K562 (cell line): ENCODE measurements around the gene DUSP28. TPM values are rescaled to one million over a fixed set of nuclear protein-coding genes. Genes with fewer than 3 reads are reported as not detected.
A peak's percentile ranks its signal among the peaks of the same experiment; 100 is the strongest.

ENCODE experiments used
- ARHGAP35 ChIP-seq: fragments of 450-650 bp; IDR thresholded peaks from 2 replicates; pipeline ENCODE4 v1.6.1; 2018; ENCODE audit not compliant: partially characterized antibody
- BACH1 ChIP-seq: fragments of 200-800 bp; sonication (Bioruptor generic); IDR thresholded peaks from 2 replicates; pipeline ENCODE4 v1.6.1; 2016; ENCODE audit warnings: missing genetic modification characterization, missing compliant biosample characterization
- GTF2E2 ChIP-seq: fragments of 200-800 bp; sonication (Bioruptor generic); IDR thresholded peaks from 2 replicates; pipeline ENCODE4 v1.6.1; 2016; ENCODE audit warnings: missing genetic modification characterization, missing compliant biosample characterization
- HDAC3 ChIP-seq: fragments of 450-650 bp; IDR thresholded peaks from 2 replicates; pipeline ENCODE4 v1.6.1; 2018; ENCODE audit warnings: borderline replicate concordance, mild to moderate bottlenecking, moderate library complexity; ENCODE audit not compliant: partially characterized antibody
- KHSRP ChIP-seq: fragments of 450-650 bp; IDR thresholded peaks from 2 replicates; pipeline ENCODE4 v1.6.1; 2017
- NBN ChIP-seq: fragments of 450-650 bp; IDR thresholded peaks from 2 replicates; pipeline ENCODE4 v1.6.1; 2016; ENCODE audit warnings: low read depth, mild to moderate bottlenecking
- NFE2 ChIP-seq: IDR thresholded peaks from 2 replicates; pipeline ENCODE4 v1.6.1; 2014; ENCODE audit warnings: antibody characterized with exemption, low read depth
- NR1H2 ChIP-seq: sonication (generic); formaldehyde crosslinking; IDR thresholded peaks from 2 replicates; pipeline ENCODE4 v1.4.0; 2020; ENCODE audit warnings: mild to moderate bottlenecking, missing genetic modification reagents
- NR2F6 ChIP-seq: fragments of 450-650 bp; formaldehyde crosslinking; IDR thresholded peaks from 2 replicates; pipeline ENCODE4 v1.4.0; 2020; ENCODE audit warnings: mild to moderate bottlenecking
- NRF1 ChIP-seq, 2 experiments: fragments of 450-650 bp; IDR thresholded peaks in 1 of 2; conservative IDR thresholded peaks in 1 of 2; 2 replicates each; pipeline ENCODE4 v1.6.1; 2014; ENCODE audit warnings: mild to moderate bottlenecking in 2 of 2
- POLR2A ChIP-seq: fragments of 450-650 bp; conservative IDR thresholded peaks from 2 replicates; pipeline ENCODE4 v1.6.1; 2016
- SMAD3 ChIP-seq: fragments of 450-650 bp; formaldehyde crosslinking; conservative IDR thresholded peaks from 2 replicates; pipeline ENCODE4 v1.4.0; 2020; ENCODE audit warnings: mild to moderate bottlenecking
- SMAD4 ChIP-seq: fragments of 250-450 bp; sonication (Bioruptor Pico); conservative IDR thresholded peaks from 2 replicates; pipeline ENCODE4 v1.8.0; 2021; ENCODE audit warnings: inconsistent platforms, mild to moderate bottlenecking, moderate library complexity
- ZNF586 ChIP-seq: fragments of 450-650 bp; formaldehyde crosslinking; conservative IDR thresholded peaks from 2 replicates; pipeline ENCODE4 v1.4.0; 2020; ENCODE audit warnings: mild to moderate bottlenecking, moderate library complexity
- polyA plus RNA-seq, 8 experiments: library from polyadenylated mRNA; depleted of rRNA in 4 of 8; stranded (reverse) in 5 of 8; unstranded in 3 of 8; fragments of >200 nt; fragmentation: Nextera tagmentation in 2 of 8; fragmentation: Illumina TruSeq in 1 of 8; extraction: Ambion mirVana in 2 of 8; extraction: Trizol in 1 of 8; gene quantifications; 2 replicates each; pipeline versions ENCODE4 v1.2.1 to v1.2.3, GENCODE V29; 2011 to 2014; ENCODE audit warnings: inconsistent platforms in 1 of 8, missing spikeins in 1 of 8
- total RNA-seq, 7 experiments: library from RNA; depleted of rRNA in 6 of 7; stranded (reverse); fragments of >200 nt in 6 of 7; fragmentation: Illumina TruSeq in 2 of 7; extraction: Trizol in 2 of 7; gene quantifications; 2 replicates each; pipeline versions ENCODE4 v1.2.1 to v1.2.3, GENCODE V29; 2011 to 2021; ENCODE audit warnings: low replicate concordance in 1 of 7
- TF ChIP-seq, protein P1 (sequence below): sonication (generic); formaldehyde crosslinking; IDR thresholded peaks from 2 replicates; pipeline ENCODE4 v1.8.1; 2022; ENCODE audit warnings: missing genetic modification reagents
- TF ChIP-seq, protein P2 (sequence below): fragments of 450-650 bp; formaldehyde crosslinking; IDR thresholded peaks from 2 replicates; pipeline ENCODE4 v1.4.0; 2020; ENCODE audit warnings: mild to moderate bottlenecking, moderate library complexity
- TF ChIP-seq, protein P3 (sequence below): fragments of 450-650 bp; IDR thresholded peaks from 2 replicates; pipeline ENCODE4 v1.6.1; 2016; ENCODE audit warnings: antibody characterized with exemption
- TF ChIP-seq, protein P4 (sequence below): sonication (generic); formaldehyde crosslinking; IDR thresholded peaks from 2 replicates; pipeline ENCODE4 v1.8.1; 2023; ENCODE audit warnings: mild to moderate bottlenecking, missing genetic modification reagents
- TF ChIP-seq, protein P5 (sequence below): IDR thresholded peaks from 2 replicates; pipeline ENCODE4 v1.6.1; 2011; ENCODE audit warnings: borderline replicate concordance, low read depth, mild to moderate bottlenecking, moderate library complexity, low read length; ENCODE audit not compliant: insufficient read depth, poor library complexity, severe bottlenecking

Gene DUSP28
- total and polyA plus RNA-seq, 9 of the 15 experiments (the other 6 are each of a cell fraction or from before 2014, with no cell fraction given): 2.8 to 8.1 (median 4.2) TPM

DNA sequence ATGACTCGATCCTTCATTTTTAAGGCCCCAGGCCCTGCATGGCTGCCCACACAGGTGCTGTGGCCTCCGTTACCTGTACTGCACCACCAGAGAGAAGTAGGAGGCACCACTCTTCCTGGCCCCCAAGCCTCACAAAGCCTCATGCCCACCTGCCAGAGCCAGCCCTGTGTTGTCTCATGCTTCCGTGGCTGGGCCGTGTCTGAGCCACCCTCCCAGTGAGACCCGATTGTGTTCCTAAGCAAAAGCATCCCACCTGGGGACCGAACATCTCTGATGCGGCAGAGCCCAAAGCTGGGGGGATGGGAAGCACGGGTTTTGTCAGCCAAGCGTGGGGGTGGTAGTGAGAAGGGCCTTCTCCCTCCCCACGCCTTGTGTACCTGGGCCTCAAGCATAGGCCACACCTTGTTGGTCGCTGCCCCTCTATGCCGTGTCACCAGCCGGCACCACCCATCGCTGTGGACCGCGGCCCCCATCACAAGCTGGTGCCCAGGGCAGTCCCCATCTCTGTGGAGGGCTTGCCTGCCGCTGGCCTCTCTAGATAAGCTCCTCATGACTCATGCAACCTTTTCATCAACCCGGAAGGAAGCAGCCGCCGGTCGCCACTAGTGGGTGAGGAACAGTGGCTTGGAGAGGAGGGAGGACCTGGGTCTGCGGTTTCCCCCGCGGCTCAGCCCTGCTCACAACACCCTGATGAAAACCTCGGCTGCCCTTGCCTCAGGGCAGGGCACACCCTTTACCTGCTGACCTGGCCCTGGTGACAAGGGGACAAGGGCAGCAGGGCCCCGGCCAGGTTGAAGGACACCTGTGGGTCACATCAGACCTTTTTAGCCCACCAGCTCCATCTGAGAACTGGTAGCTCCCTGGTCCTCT is 5.4 kb downstream of the DUSP28 start (continued):
- TF ChIP-seq, protein P1, sequence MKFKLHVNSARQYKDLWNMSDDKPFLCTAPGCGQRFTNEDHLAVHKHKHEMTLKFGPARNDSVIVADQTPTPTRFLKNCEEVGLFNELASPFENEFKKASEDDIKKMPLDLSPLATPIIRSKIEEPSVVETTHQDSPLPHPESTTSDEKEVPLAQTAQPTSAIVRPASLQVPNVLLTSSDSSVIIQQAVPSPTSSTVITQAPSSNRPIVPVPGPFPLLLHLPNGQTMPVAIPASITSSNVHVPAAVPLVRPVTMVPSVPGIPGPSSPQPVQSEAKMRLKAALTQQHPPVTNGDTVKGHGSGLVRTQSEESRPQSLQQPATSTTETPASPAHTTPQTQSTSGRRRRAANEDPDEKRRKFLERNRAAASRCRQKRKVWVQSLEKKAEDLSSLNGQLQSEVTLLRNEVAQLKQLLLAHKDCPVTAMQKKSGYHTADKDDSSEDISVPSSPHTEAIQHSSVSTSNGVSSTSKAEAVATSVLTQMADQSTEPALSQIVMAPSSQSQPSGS: no peak
- peak; percentile 76 for TF ChIP-seq SMAD4 (CRISPR knock-in tag)
- TF ChIP-seq, protein P2, sequence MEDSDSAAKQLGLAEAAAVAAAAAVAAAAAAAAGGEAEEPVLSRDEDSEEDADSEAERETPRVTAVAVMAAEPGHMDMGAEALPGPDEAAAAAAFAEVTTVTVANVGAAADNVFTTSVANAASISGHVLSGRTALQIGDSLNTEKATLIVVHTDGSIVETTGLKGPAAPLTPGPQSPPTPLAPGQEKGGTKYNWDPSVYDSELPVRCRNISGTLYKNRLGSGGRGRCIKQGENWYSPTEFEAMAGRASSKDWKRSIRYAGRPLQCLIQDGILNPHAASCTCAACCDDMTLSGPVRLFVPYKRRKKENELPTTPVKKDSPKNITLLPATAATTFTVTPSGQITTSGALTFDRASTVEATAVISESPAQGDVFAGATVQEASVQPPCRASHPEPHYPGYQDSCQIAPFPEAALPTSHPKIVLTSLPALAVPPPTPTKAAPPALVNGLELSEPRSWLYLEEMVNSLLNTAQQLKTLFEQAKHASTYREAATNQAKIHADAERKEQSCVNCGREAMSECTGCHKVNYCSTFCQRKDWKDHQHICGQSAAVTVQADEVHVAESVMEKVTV: no peak; the same call in 1 of the 2 replicates
- no peak for TF ChIP-seq GTF2E2 (tag)
- peak; percentile 41 to 52; a peak in 3 of 4 replicates for TF ChIP-seq NRF1 (conservative IDR thresholded peaks at IDR 0.05 in 1 of 2, IDR thresholded peaks at IDR 0.05 in 1 of 2)
- TF ChIP-seq ARHGAP35: no peak
- TF ChIP-seq POLR2A: peak; percentile 73
- TF ChIP-seq, protein P3, sequence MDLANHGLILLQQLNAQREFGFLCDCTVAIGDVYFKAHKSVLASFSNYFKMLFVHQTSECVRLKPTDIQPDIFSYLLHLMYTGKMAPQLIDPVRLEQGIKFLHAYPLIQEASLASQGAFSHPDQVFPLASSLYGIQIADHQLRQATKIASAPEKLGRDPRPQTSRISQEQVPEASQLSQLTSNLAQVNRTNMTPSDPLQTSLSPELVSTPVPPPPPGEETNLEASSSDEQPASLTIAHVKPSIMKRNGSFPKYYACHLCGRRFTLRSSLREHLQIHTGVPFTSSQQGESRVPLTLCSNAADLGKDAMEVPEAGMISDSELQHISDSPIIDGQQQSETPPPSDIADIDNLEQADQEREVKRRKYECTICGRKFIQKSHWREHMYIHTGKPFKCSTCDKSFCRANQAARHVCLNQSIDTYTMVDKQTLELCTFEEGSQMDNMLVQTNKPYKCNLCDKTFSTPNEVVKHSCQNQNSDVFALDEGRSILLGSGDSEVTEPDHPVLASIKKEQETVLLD: no peak; the same call in 1 of the 2 replicates
- TF ChIP-seq SMAD3 (CRISPR knock-in tag): no peak
- TF ChIP-seq KHSRP: no peak
- TF ChIP-seq, protein P4, sequence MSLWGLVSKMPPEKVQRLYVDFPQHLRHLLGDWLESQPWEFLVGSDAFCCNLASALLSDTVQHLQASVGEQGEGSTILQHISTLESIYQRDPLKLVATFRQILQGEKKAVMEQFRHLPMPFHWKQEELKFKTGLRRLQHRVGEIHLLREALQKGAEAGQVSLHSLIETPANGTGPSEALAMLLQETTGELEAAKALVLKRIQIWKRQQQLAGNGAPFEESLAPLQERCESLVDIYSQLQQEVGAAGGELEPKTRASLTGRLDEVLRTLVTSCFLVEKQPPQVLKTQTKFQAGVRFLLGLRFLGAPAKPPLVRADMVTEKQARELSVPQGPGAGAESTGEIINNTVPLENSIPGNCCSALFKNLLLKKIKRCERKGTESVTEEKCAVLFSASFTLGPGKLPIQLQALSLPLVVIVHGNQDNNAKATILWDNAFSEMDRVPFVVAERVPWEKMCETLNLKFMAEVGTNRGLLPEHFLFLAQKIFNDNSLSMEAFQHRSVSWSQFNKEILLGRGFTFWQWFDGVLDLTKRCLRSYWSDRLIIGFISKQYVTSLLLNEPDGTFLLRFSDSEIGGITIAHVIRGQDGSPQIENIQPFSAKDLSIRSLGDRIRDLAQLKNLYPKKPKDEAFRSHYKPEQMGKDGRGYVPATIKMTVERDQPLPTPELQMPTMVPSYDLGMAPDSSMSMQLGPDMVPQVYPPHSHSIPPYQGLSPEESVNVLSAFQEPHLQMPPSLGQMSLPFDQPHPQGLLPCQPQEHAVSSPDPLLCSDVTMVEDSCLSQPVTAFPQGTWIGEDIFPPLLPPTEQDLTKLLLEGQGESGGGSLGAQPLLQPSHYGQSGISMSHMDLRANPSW (CRISPR knock-in tag): no peak
- TF ChIP-seq ZNF586 (CRISPR knock-in tag): no peak
- no peak for TF ChIP-seq HDAC3
- peak; percentile 64 for TF ChIP-seq BACH1 (tag)
- 0 out of 2 replicates have a peak, but pooled peaks have one; percentile 4 for TF ChIP-seq NR2F6
- TF ChIP-seq NR1H2 (CRISPR knock-in tag): no peak
- TF ChIP-seq NBN: 0 out of 2 replicates have a peak, but pooled peaks have one; percentile 55
- peak; percentile 62; the same call in 1 of the 2 replicates for TF ChIP-seq NFE2
- TF ChIP-seq, protein P5, sequence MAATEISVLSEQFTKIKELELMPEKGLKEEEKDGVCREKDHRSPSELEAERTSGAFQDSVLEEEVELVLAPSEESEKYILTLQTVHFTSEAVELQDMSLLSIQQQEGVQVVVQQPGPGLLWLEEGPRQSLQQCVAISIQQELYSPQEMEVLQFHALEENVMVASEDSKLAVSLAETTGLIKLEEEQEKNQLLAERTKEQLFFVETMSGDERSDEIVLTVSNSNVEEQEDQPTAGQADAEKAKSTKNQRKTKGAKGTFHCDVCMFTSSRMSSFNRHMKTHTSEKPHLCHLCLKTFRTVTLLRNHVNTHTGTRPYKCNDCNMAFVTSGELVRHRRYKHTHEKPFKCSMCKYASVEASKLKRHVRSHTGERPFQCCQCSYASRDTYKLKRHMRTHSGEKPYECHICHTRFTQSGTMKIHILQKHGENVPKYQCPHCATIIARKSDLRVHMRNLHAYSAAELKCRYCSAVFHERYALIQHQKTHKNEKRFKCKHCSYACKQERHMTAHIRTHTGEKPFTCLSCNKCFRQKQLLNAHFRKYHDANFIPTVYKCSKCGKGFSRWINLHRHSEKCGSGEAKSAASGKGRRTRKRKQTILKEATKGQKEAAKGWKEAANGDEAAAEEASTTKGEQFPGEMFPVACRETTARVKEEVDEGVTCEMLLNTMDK: no peak
